Activated CD4-positive, alpha-beta T cell treated with anti-CD3 and anti-CD28 coated beads, Interleukin-2, amount 50 U/mL, for 24 hours (primary cell): ENCODE data around the gene CD4.

Experiments
- DNase-seq, 2 donors: peaks; one replicate each; pipeline ENCODE4 v3.0.0-alpha.2; 2020; ENCODE audit warnings: low read depth in 1 of 2, low spot score in 1 of 2

Gene CD4

GRCh38 chr12:6765048-6765633 is 24.2 kb upstream of the CD4 start:
- DNase-seq = no peak

GRCh38 chr12:6765634-6766581 is 23.4 kb upstream of the CD4 start, which contains the start of gene PTMS:
Gene PTMS, plus strand, starts transcription at chr12:6766363. Its CDS starts 343 bp downstream, at chr12:6766706.
- DNase-seq = no peak

GRCh38 chr12:6766651-6767349 is 22.5 kb upstream of the CD4 start:
- DNase-seq = no peak

GRCh38 chr12:6767353-6768319 is 21.7 kb upstream of the CD4 start:
- DNase-seq = no peak

GRCh38 chr12:6768437-6768914 is 20.9 kb upstream of the CD4 start:
- DNase-seq = no peak

GRCh38 chr12:6768990-6769389 is 20.3 kb upstream of the CD4 start:
- no peak for DNase-seq

GRCh38 chr12:6769666-6770065 is 19.7 kb upstream of the CD4 start:
- no peak for DNase-seq

- DNase-seq = no peak
Measured at GRCh38 chr12:6770094-6770493, 19.2 kb upstream of the CD4 start.

- DNase-seq = no peak
Measured at GRCh38 chr12:6770600-6770999, 18.7 kb upstream of the CD4 start.

- no peak for DNase-seq
Measured at GRCh38 chr12:6771091-6771495, 18.2 kb upstream of the CD4 start.

GRCh38 chr12:6771509-6772330 is 17.6 kb upstream of the CD4 start:
- DNase-seq = no peak

GRCh38 chr12:6772331-6772695 is 17.0 kb upstream of the CD4 start, which contains the start of gene LAG3:
Gene LAG3, plus strand, starts transcription at chr12:6772520. Its CDS starts 333 bp downstream, at chr12:6772853.
- no peak for DNase-seq

GRCh38 chr12:6772726-6773589 is 16.4 kb upstream of the CD4 start:
- DNase-seq = no peak

- DNase-seq = no peak
Measured at GRCh38 chr12:6773590-6774351, 15.6 kb upstream of the CD4 start.

- no peak for DNase-seq
Measured at GRCh38 chr12:6774499-6775062, 14.7 kb upstream of the CD4 start.

- no peak for DNase-seq
Measured at GRCh38 chr12:6775185-6776174, 13.8 kb upstream of the CD4 start.
